ENCODE results near the gene AGK. TPM values are rescaled to one million over a fixed set of nuclear protein-coding genes. Genes with fewer than 3 reads are reported as not detected.

The AGK gene
- total RNA-seq, 1 donor from 2014 or later, result 27.8 TPM

- Mint-ChIP-seq H3K9me3 (ENCODE audit: unreplicated experiment) (no peaks in the 10 kb centered on the region), H3K27ac (ENCODE audit: unreplicated experiment) (no peak overlapping the region), H3K4me1 (ENCODE audit: unreplicated experiment) (no peaks in the 10 kb centered on the region), H3K4me3 (ENCODE audit: unreplicated experiment) (no peak overlapping the region), H3K36me3 (ENCODE audit: unreplicated experiment) (peaks cover 27% of the 10 kb centered on the region), H3K27me3 (ENCODE audit: unreplicated experiment) (no peaks in the 10 kb centered on the region)
- DNase-seq (ENCODE audit: extremely low spot score, unreplicated experiment), result no peak
- TF ChIP-seq, protein P1, sequence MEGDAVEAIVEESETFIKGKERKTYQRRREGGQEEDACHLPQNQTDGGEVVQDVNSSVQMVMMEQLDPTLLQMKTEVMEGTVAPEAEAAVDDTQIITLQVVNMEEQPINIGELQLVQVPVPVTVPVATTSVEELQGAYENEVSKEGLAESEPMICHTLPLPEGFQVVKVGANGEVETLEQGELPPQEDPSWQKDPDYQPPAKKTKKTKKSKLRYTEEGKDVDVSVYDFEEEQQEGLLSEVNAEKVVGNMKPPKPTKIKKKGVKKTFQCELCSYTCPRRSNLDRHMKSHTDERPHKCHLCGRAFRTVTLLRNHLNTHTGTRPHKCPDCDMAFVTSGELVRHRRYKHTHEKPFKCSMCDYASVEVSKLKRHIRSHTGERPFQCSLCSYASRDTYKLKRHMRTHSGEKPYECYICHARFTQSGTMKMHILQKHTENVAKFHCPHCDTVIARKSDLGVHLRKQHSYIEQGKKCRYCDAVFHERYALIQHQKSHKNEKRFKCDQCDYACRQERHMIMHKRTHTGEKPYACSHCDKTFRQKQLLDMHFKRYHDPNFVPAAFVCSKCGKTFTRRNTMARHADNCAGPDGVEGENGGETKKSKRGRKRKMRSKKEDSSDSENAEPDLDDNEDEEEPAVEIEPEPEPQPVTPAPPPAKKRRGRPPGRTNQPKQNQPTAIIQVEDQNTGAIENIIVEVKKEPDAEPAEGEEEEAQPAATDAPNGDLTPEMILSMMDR (IDR thresholded peaks at IDR 0.05), result no peak
These were observed 109.0 kb downstream of the AGK start for GRCh38 chr7:141660259-141660658.

- Mint-ChIP-seq H3K36me3 (ENCODE audit: unreplicated experiment) (peaks cover 24% of the 10 kb centered on the region), H3K4me1 (ENCODE audit: unreplicated experiment) (no peaks in the 10 kb centered on the region), H3K4me3 (ENCODE audit: unreplicated experiment) (no peak overlapping the region), H3K27me3 (ENCODE audit: unreplicated experiment) (no peaks in the 10 kb centered on the region), H3K27ac (ENCODE audit: unreplicated experiment) (no peak overlapping the region), H3K9me3 (ENCODE audit: unreplicated experiment) (no peaks in the 10 kb centered on the region)
- no peak for DNase-seq (ENCODE audit: extremely low spot score, unreplicated experiment)
- TF ChIP-seq, protein P1 (IDR thresholded peaks at IDR 0.05), result no peak
These were observed 112.1 kb downstream of the AGK start for GRCh38 chr7:141663081-141663849.

DNA sequence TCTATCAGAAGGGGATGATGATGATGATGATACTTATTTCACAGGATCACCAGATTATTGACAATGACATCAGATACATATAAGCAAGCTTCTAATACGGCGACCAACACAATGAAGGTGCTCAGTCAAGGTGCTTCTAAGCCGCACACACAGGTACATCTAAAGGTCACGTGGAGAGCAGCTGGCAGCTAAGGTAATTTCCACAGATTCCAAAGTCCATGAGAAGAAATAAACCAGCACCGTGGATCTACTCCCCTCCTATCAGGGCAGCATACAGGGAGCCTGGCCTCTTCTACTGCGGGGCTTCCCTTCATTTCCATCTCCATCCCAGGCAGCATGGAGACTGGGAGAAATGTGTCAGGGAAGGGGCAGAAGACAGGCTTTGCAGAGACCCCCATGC is 113.2 kb downstream of the AGK start:
- H3K27ac Mint-ChIP-seq (ENCODE audit: unreplicated experiment), result no peak overlapping the region
- TF ChIP-seq, protein P1 (IDR thresholded peaks at IDR 0.05), result no peak
- H3K9me3 Mint-ChIP-seq (ENCODE audit: unreplicated experiment), result no peaks in the 10 kb centered on the region
- peak; percentile 69 for DNase-seq (ENCODE audit: extremely low spot score, unreplicated experiment)
- peaks cover 24% of the 10 kb centered on the region for H3K36me3 Mint-ChIP-seq (ENCODE audit: unreplicated experiment)
- no peaks in the 10 kb centered on the region for H3K27me3 Mint-ChIP-seq (ENCODE audit: unreplicated experiment)
- H3K4me3 Mint-ChIP-seq (ENCODE audit: unreplicated experiment), result no peak overlapping the region
- H3K4me1 Mint-ChIP-seq (ENCODE audit: unreplicated experiment), result no peaks in the 10 kb centered on the region

DNA sequence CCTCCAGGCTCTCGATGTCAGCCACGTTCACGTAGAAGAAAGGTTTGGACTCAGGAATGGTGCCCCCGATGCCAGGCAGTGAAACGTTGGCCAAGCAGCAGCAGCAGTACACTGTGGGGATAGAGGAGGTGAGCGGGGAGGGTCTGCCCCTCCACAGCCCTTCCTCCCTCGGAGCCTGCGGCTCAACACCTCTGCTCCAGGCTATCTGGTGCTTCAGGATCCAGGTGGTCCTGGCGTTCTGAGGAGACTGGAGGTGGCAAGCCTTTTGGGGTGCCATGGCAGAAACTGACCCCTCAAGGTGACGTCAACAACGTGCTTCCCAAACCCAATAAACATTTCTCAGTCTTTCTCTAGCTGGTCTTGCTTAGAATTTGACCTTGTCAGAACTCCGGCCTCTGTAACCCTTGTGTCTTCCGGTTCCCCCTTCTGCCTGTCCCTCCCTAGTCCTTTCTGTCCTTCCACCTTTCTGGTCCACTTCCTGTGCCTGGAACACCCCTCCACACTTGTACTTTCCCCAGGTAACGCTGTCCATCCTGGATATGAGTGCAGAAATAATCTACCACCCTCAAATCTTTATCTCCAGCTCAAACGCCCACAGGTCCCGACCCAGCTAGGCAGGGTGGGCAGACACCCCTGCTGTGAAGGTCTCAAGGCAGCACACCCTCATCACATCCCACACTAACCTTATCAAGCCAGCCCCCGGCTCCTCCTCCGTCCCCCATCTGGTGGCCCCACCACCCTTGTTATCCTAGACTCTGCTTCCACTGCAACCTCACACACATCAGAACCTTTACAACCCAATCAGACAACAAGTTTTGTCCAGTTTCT is 114.2 kb downstream of the AGK start:
- Mint-ChIP-seq H3K36me3 (ENCODE audit: unreplicated experiment) (peaks cover 24% of the 10 kb centered on the region), H3K27ac (ENCODE audit: unreplicated experiment) (no peak overlapping the region), H3K4me3 (ENCODE audit: unreplicated experiment) (no peak overlapping the region), H3K27me3 (ENCODE audit: unreplicated experiment) (no peaks in the 10 kb centered on the region), H3K4me1 (ENCODE audit: unreplicated experiment) (no peaks in the 10 kb centered on the region), H3K9me3 (ENCODE audit: unreplicated experiment) (no peaks in the 10 kb centered on the region)
- peak; percentile 65 for DNase-seq (ENCODE audit: extremely low spot score, unreplicated experiment)
- TF ChIP-seq, protein P1 (IDR thresholded peaks at IDR 0.05), result no peak

DNA sequence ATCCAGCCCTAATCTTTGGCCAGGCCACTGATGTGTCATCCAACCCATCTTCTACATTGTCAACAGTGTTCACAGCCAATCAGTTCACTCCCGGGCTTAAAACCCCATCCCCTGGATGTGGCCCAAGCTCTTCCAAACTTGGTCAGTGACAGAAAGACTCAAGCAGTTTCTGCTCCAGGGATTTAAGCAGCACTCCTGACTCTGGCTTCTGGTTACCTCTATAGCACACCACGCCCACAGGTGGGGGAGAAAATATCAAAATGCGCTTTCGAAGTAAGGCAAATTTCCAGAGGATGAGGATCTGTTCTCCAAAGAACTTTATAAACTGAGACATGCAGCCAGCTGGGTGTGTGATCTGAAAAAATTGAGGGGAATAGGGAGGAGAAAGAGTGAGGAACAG is 114.9 kb downstream of the AGK start:
- H3K36me3 Mint-ChIP-seq (ENCODE audit: unreplicated experiment), result peaks cover 24% of the 10 kb centered on the region
- no peaks in the 10 kb centered on the region for H3K27me3 Mint-ChIP-seq (ENCODE audit: unreplicated experiment)
- no peak overlapping the region for H3K27ac Mint-ChIP-seq (ENCODE audit: unreplicated experiment)
- TF ChIP-seq, protein P1 (IDR thresholded peaks at IDR 0.05), result no peak
- no peak for DNase-seq (ENCODE audit: extremely low spot score, unreplicated experiment)
- H3K4me1 Mint-ChIP-seq (ENCODE audit: unreplicated experiment), result no peaks in the 10 kb centered on the region
- no peak overlapping the region for H3K4me3 Mint-ChIP-seq (ENCODE audit: unreplicated experiment)
- no peaks in the 10 kb centered on the region for H3K9me3 Mint-ChIP-seq (ENCODE audit: unreplicated experiment)

Data from osteocyte (in vitro differentiated cells).